ENCODE measurements around the gene C19orf85.

The C19orf85 gene

GRCh38 chr19:55488986-55489710, 24.6 kb upstream of the C19orf85 start:
- DNase-seq, result no peak

GRCh38 chr19:55487924-55488687, 23.6 kb upstream of the C19orf85 start, which contains the start of gene SSC5D:
SSC5D (plus strand) TSS chr19:55488436; CDS start chr19:55488590, 154 bp downstream.
- DNase-seq, result no peak

- peak; percentile 34 for DNase-seq
These were observed 22.7 kb upstream of the C19orf85 start for GRCh38 chr19:55486971-55487923.

GRCh38 chr19:55486043-55486970, 21.8 kb upstream of the C19orf85 start:
- no peak for DNase-seq

GRCh38 chr19:55485439-55486011, 21.0 kb upstream of the C19orf85 start:
- DNase-seq, result no peak

GRCh38 chr19:55484593-55485438, 20.3 kb upstream of the C19orf85 start, which contains the start of gene NAT14:
NAT14 (plus strand) TSS chr19:55485188; CDS start chr19:55485709, 521 bp downstream.
- peak; percentile 49 for DNase-seq

- no peak for DNase-seq
These were observed 19.4 kb upstream of the C19orf85 start for GRCh38 chr19:55483706-55484592.

GRCh38 chr19:55482967-55483705, 18.6 kb upstream of the C19orf85 start:
- DNase-seq, result no peak

GRCh38 chr19:55482156-55482961, 17.8 kb upstream of the C19orf85 start:
- DNase-seq, result no peak

- DNase-seq, result no peak
These were observed 17.2 kb upstream of the C19orf85 start for GRCh38 chr19:55481794-55482155.

- DNase-seq, result no peak
These were observed 16.7 kb upstream of the C19orf85 start for GRCh38 chr19:55481148-55481793.

GRCh38 chr19:55479451-55480230, 15.1 kb upstream of the C19orf85 start:
- DNase-seq, result no peak

GRCh38 chr19:55479045-55479444, 14.5 kb upstream of the C19orf85 start:
- DNase-seq, result no peak

- no peak for DNase-seq
These were observed 13.8 kb upstream of the C19orf85 start for GRCh38 chr19:55478364-55478763.

- DNase-seq, result no peak
These were observed 13.4 kb upstream of the C19orf85 start for GRCh38 chr19:55477905-55478304.

- peak; percentile 95 for DNase-seq
These were observed 11.7 kb upstream of the C19orf85 start, which contains the start of gene ZNF628 for GRCh38 chr19:55476100-55476775. ZNF628 (plus strand) TSS chr19:55476617; CDS start chr19:55479911, 3,294 bp downstream.
